Measurements from ENCODE around the gene SERPINA12. TPM values are rescaled to one million over a fixed set of nuclear protein-coding genes. Genes with fewer than 3 reads are reported as not detected.

SERPINA12 gene
- total and polyA plus RNA-seq, 2 of the 13 experiments (the other 11 are each of a cell fraction or from before 2014, with no cell fraction given), result 0.08 TPM; not detected in 1

- TF ChIP-seq SIX4 (CRISPR knock-in tag; IDR thresholded peaks at IDR 0.05) (no peak), ZBTB38 (CRISPR knock-in tag; IDR thresholded peaks at IDR 0.05) (peak; percentile 75), NR1H2 (CRISPR knock-in tag; IDR thresholded peaks at IDR 0.05; ENCODE audit: borderline replicate concordance, low read depth) (no peak), KLF12 (CRISPR knock-in tag; IDR thresholded peaks at IDR 0.05; ENCODE audit: borderline replicate concordance) (no peak), ZNF44 (CRISPR knock-in tag; IDR thresholded peaks at IDR 0.05) (peak; percentile 41), ZNF18 (CRISPR knock-in tag; IDR thresholded peaks at IDR 0.05; ENCODE audit: insufficient replicate concordance) (no peak), ZSCAN20 (CRISPR knock-in tag; IDR thresholded peaks at IDR 0.05; ENCODE audit: borderline replicate concordance) (no peak), NBN (conservative IDR thresholded peaks at IDR 0.05) (no peak), ZNF451 (CRISPR knock-in tag; IDR thresholded peaks at IDR 0.05) (peak; percentile 45; the same call in 1 of the 2 replicates), ZNF790 (CRISPR knock-in tag; IDR thresholded peaks at IDR 0.05; ENCODE audit: borderline replicate concordance) (no peak), NFE2L1 (CRISPR knock-in tag; IDR thresholded peaks at IDR 0.05; ENCODE audit: borderline replicate concordance) (peak; percentile 48; the same call in 1 of the 2 replicates), CENPT (CRISPR knock-in tag; IDR thresholded peaks at IDR 0.05; ENCODE audit: low read depth) (no peak), NFIC (IDR thresholded peaks at IDR 0.05; ENCODE audit: low read length) (no peak), ZNF724P (CRISPR knock-in tag; IDR thresholded peaks at IDR 0.05; ENCODE audit: borderline replicate concordance) (no peak), ZNF672 (CRISPR knock-in tag; IDR thresholded peaks at IDR 0.05) (no peak), ZNF136 (CRISPR knock-in tag; IDR thresholded peaks at IDR 0.05; ENCODE audit: low read depth) (no peak), ZNF800 (CRISPR knock-in tag; IDR thresholded peaks at IDR 0.05) (0 out of 2 replicates have a peak, but pooled peaks have one; percentile 27), ZNF616 (CRISPR knock-in tag; IDR thresholded peaks at IDR 0.05; ENCODE audit: low read depth) (no peak), FOXO1 (CRISPR knock-in tag; IDR thresholded peaks at IDR 0.05) (no peak; the same call in 1 of the 2 replicates), MLXIP (CRISPR knock-in tag; IDR thresholded peaks at IDR 0.05; ENCODE audit: borderline replicate concordance) (no peak), MTA1 (CRISPR knock-in tag; IDR thresholded peaks at IDR 0.05; ENCODE audit: borderline replicate concordance) (peak; percentile 84; the same call in 1 of the 2 replicates), SOX13 (IDR thresholded peaks at IDR 0.05) (no peak), SOX13 (CRISPR knock-in tag; conservative IDR thresholded peaks at IDR 0.05 in 1 of 2, IDR thresholded peaks at IDR 0.05 in 1 of 2) (peak in 1 of 2 experiments; percentile 51; a peak in 1 of 4 replicates), SAP130 (CRISPR knock-in tag; IDR thresholded peaks at IDR 0.05; ENCODE audit: low read depth) (peak; percentile 74)
These were observed 39.1 kb upstream of the SERPINA12 start (continued) for GRCh38 chr14:94548131-94548998.

All from HepG2 (cell line).